HG03196 (cell line): ENCODE data around the gene CREBBP.
A peak's percentile ranks its signal among the peaks of the same experiment; 100 is the strongest.

Experiments used
- ATAC-seq: cut with Tn5 transposase; IDR thresholded peaks from one replicate; pipeline ENCODE4 v1.9.1; 2021; ENCODE audit not compliant: unreplicated experiment

CREBBP gene

GRCh38 chr16:3879887-3880564 is 487 bp downstream of the CREBBP start:
- ATAC-seq, result peak; percentile 36

GRCh38 chr16:3879258-3879886 is 1.1 kb downstream of the CREBBP start:
- no peak for ATAC-seq

- ATAC-seq, result no peak
These were observed 1.9 kb downstream of the CREBBP start for GRCh38 chr16:3878610-3879009.

- no peak for ATAC-seq
These were observed 3.8 kb downstream of the CREBBP start for GRCh38 chr16:3876695-3877094.

GRCh38 chr16:3876160-3876559 is 4.4 kb downstream of the CREBBP start:
- no peak for ATAC-seq

- ATAC-seq, result no peak
These were observed 5.5 kb downstream of the CREBBP start for GRCh38 chr16:3874794-3875692.

- no peak for ATAC-seq
These were observed 6.3 kb downstream of the CREBBP start for GRCh38 chr16:3874242-3874641.

GRCh38 chr16:3873482-3874173 is 6.9 kb downstream of the CREBBP start:
- no peak for ATAC-seq

- ATAC-seq, result no peak
These were observed 8.2 kb downstream of the CREBBP start for GRCh38 chr16:3872216-3872895.

GRCh38 chr16:3868967-3869366 is 11.5 kb downstream of the CREBBP start:
- ATAC-seq, result no peak

- no peak for ATAC-seq
These were observed 12.0 kb downstream of the CREBBP start for GRCh38 chr16:3868556-3868955.

- no peak for ATAC-seq
These were observed 13.6 kb downstream of the CREBBP start for GRCh38 chr16:3866703-3867431.

- no peak for ATAC-seq
These were observed 15.3 kb downstream of the CREBBP start for GRCh38 chr16:3865241-3865640.

- ATAC-seq, result no peak
These were observed 16.0 kb downstream of the CREBBP start for GRCh38 chr16:3864562-3864961.

- ATAC-seq, result no peak
These were observed 16.9 kb downstream of the CREBBP start for GRCh38 chr16:3863587-3863986.

- no peak for ATAC-seq
These were observed 18.6 kb downstream of the CREBBP start for GRCh38 chr16:3861808-3862451.

- ATAC-seq, result no peak
These were observed 20.6 kb downstream of the CREBBP start for GRCh38 chr16:3859889-3860288.

- ATAC-seq, result no peak
These were observed 21.7 kb downstream of the CREBBP start for GRCh38 chr16:3858801-3859200.

- no peak for ATAC-seq
These were observed 23.1 kb downstream of the CREBBP start for GRCh38 chr16:3857189-3858043.
